ENCODE measurements around the gene TRPM8. TPM values are rescaled to one million over a fixed set of nuclear protein-coding genes. Genes with fewer than 3 reads are reported as not detected.

Gene TRPM8
- total RNA-seq, 1 donor from 2014 or later = not detected

- H3K27me3 Mint-ChIP-seq = peaks cover 49% of the 10 kb centered on the region
- ATAC-seq (ENCODE audit: low read depth) (no peak), DNase-seq (no peak)
- no peak overlapping the region for H3K4me3 Mint-ChIP-seq
- TF ChIP-seq CTCF (IDR thresholded peaks at IDR 0.05) = no peak
- H3K27ac Mint-ChIP-seq = no peak overlapping the region
- H3K9me3 Mint-ChIP-seq = no peaks in the 10 kb centered on the region
- no peaks in the 10 kb centered on the region for H3K4me1 Mint-ChIP-seq
- intact Hi-C loops (cut with micrococcal nuclease) = no loop called here
- CTCF ChIA-PET = no interaction called here
- POLR2A ChIA-PET = no interaction called here
- H3K36me3 Mint-ChIP-seq (ENCODE audit: low read depth) = no peaks in the 10 kb centered on the region
Observed at GRCh38 chr2:233901367-233901766, 15.8 kb upstream of the TRPM8 start.

GRCh38 chr2:233901884-233902283 is 15.3 kb upstream of the TRPM8 start:
- ChIA-PET POLR2A (no interaction called here), CTCF (no interaction called here)
- no peaks in the 10 kb centered on the region for H3K36me3 Mint-ChIP-seq (ENCODE audit: low read depth)
- H3K9me3 Mint-ChIP-seq = no peaks in the 10 kb centered on the region
- DNase-seq (no peak), ATAC-seq (ENCODE audit: low read depth) (no peak)
- no peak for TF ChIP-seq CTCF (IDR thresholded peaks at IDR 0.05)
- H3K4me1 Mint-ChIP-seq = no peaks in the 10 kb centered on the region
- intact Hi-C loops (cut with micrococcal nuclease) = no loop called here
- no peak overlapping the region for H3K27ac Mint-ChIP-seq
- peaks cover 48% of the 10 kb centered on the region for H3K27me3 Mint-ChIP-seq
- no peak overlapping the region for H3K4me3 Mint-ChIP-seq

GRCh38 chr2:233905945-233906344 is 11.2 kb upstream of the TRPM8 start:
- Mint-ChIP-seq H3K4me1 (no peaks in the 10 kb centered on the region), H3K36me3 (ENCODE audit: low read depth) (no peaks in the 10 kb centered on the region), H3K9me3 (no peaks in the 10 kb centered on the region), H3K27ac (no peak overlapping the region), H3K27me3 (peaks cover 42% of the 10 kb centered on the region), H3K4me3 (no peak overlapping the region)
- POLR2A ChIA-PET = no interaction called here
- intact Hi-C loops (cut with micrococcal nuclease) = no loop called here
- CTCF ChIA-PET = no interaction called here
- ATAC-seq (ENCODE audit: low read depth) (no peak), DNase-seq (no peak)
- no peak for TF ChIP-seq CTCF (IDR thresholded peaks at IDR 0.05)

- H3K36me3 Mint-ChIP-seq (ENCODE audit: low read depth) = no peaks in the 10 kb centered on the region
- no peaks in the 10 kb centered on the region for H3K4me1 Mint-ChIP-seq
- ChIA-PET POLR2A (no interaction called here), CTCF (no interaction called here)
- no peak for ATAC-seq (ENCODE audit: low read depth)
- no peaks in the 10 kb centered on the region for H3K9me3 Mint-ChIP-seq
- peaks cover 31% of the 10 kb centered on the region for H3K27me3 Mint-ChIP-seq
- TF ChIP-seq CTCF (IDR thresholded peaks at IDR 0.05) = no peak
- H3K4me3 Mint-ChIP-seq = no peak overlapping the region
- intact Hi-C loops (cut with micrococcal nuclease) = no loop called here
- no peak overlapping the region for H3K27ac Mint-ChIP-seq
- no peak for DNase-seq
Observed at GRCh38 chr2:233907627-233908026, 9.5 kb upstream of the TRPM8 start.

- H3K4me1 Mint-ChIP-seq = no peaks in the 10 kb centered on the region
- POLR2A ChIA-PET = no interaction called here
- no peaks in the 10 kb centered on the region for H3K36me3 Mint-ChIP-seq (ENCODE audit: low read depth)
- H3K27ac Mint-ChIP-seq = no peak overlapping the region
- intact Hi-C loops (cut with micrococcal nuclease) = no loop called here
- ATAC-seq (ENCODE audit: low read depth) (no peak), DNase-seq (no peak)
- H3K4me3 Mint-ChIP-seq = no peak overlapping the region
- peaks cover 18% of the 10 kb centered on the region for H3K27me3 Mint-ChIP-seq
- H3K9me3 Mint-ChIP-seq = no peaks in the 10 kb centered on the region
- TF ChIP-seq CTCF (IDR thresholded peaks at IDR 0.05) = no peak
- CTCF ChIA-PET = interaction anchor here (0.6 kb wide), 1 partner anchor 1747 kb away, joined by 3 read pairs; no protein-coding TSS in a partner anchor
Observed at GRCh38 chr2:233912691-233913423, 4.3 kb upstream of the TRPM8 start.
